HG02678 (cell line): Measurements from ENCODE around the gene XRCC4.
A peak's percentile ranks its signal among the peaks of the same experiment; 100 is the strongest.

Experiments
- ATAC-seq: cut with Tn5 transposase; IDR thresholded peaks from one replicate; pipeline ENCODE4 v1.9.1; 2021; ENCODE audit warnings: mild to moderate bottlenecking, moderate library complexity; ENCODE audit not compliant: unreplicated experiment

Gene XRCC4

GRCh38 chr5:83069096-83069799, 8.1 kb upstream of the XRCC4 start:
- no peak for ATAC-seq

- ATAC-seq = no peak
Observed at GRCh38 chr5:83071286-83072051, 5.9 kb upstream of the XRCC4 start.

- no peak for ATAC-seq
Observed at GRCh38 chr5:83072966-83073365, 4.4 kb upstream of the XRCC4 start.

DNA sequence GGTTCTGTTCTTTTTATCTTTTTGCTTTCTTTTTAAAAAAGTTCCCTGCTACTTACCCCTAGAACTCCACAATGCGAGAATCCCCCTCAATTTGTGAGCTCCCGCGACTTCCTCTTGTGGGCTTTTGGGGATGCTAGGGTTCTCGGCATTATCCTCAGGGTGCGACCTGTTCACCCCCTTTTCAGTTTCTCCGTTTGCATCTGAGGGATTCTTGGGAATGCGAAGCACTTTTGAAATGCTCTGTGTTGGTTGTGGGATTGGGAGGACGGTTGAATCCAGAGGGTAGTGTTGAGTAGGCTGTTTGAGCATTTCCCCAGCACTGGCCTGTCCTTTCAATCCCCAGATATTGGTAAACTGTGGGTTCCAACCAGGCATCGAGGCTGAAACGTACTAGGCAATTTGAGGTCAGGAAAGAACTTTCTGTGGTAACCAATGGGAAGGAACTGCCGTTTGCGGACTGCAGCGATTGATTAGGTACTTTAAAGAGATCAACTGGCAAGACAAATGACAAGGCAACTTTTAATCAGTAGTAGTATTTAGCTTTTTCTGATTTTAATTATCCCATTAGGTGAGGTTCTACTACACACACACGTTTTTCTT, 415 bp downstream of the XRCC4 start:
- peak; percentile 1 for ATAC-seq

- no peak for ATAC-seq
Observed at GRCh38 chr5:83082750-83083149, 5.4 kb downstream of the XRCC4 start.

- no peak for ATAC-seq
Observed at GRCh38 chr5:83084336-83084735, 7.0 kb downstream of the XRCC4 start.

- ATAC-seq = no peak
Observed at GRCh38 chr5:83085106-83085505, 7.8 kb downstream of the XRCC4 start.

- no peak for ATAC-seq
Observed at GRCh38 chr5:83090169-83090568, 12.8 kb downstream of the XRCC4 start.

- ATAC-seq = no peak
Observed at GRCh38 chr5:83092619-83093018, 15.3 kb downstream of the XRCC4 start.

DNA sequence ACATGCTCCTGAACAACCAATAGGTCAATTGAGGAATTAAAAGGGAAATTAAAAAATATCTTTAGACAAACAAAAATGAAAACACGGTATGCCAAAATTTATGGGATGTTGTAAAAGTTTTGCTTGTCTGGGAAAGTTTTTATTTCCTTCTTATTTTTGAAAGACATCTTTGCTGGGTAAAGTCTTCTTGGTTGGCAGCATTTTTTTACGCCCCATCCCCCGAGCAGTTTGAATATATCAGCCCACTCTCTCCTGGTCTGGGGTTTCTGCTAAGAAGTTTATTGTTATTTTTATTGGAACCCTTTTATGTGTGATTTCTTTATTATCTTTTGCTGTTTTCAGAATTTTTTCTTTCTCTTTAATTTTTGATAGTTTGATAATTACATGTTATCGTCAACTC, 16.3 kb downstream of the XRCC4 start:
- no peak for ATAC-seq

- no peak for ATAC-seq
Observed at GRCh38 chr5:83095163-83095956, 18.0 kb downstream of the XRCC4 start.

DNA sequence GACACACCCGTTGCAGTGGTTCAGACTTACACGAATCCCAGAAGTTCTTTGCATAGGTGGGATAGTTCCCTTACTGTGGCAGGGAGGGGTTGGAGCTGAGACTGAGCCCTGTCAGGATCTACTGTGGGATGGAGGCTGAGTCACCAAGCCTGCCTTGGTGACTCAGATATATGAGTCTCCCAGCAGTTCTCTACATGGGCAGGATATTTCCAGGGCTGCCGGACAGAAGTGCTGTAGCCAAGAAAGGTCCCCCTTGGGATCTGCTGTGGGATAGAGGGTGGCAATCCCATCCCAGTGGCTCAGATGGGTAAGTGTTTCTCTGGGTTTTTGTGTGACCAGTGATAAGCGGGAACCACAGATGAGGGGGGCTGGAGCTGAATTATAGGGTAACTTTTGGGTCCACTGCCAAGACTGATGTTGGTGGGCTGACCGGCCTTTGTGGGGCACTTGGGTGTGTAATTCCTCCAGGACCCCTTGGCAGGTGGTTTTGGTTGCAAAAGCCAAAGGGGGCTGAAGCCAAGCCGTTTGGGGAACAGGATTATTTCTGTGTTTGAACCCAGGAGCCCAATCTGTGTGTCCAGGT, 18.7 kb downstream of the XRCC4 start:
- ATAC-seq = no peak

GRCh38 chr5:83096660-83097339, 19.5 kb downstream of the XRCC4 start:
- ATAC-seq = no peak

DNA sequence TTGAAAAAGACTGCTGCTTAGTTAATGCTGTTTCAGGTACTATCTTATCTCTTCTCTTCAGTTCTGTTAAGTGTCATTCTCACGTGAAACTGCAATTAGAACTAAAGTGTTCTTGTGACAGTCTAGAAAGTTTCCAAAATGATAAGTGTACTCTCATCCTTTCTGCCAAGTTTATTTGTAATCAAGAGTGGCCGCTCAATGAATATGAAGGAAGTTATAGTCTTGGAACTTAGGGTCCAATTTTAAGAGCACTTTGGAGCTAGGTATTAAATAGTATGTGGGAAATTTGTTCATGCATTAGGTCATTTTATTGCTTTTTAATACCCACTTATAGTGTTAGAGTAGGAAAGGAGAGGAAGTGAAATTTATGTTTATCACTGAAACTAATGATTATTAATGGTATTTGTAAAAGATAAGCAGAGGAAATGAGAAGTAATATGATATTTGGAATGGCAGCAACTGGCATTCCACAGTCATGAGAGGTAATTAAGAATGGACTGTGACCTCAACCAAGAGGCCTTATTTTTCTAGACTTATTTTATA, 20.4 kb downstream of the XRCC4 start:
- no peak for ATAC-seq

- ATAC-seq = no peak
Observed at GRCh38 chr5:83099001-83099400, 21.7 kb downstream of the XRCC4 start.

GRCh38 chr5:83099445-83099844, 22.1 kb downstream of the XRCC4 start:
- ATAC-seq = no peak

DNA sequence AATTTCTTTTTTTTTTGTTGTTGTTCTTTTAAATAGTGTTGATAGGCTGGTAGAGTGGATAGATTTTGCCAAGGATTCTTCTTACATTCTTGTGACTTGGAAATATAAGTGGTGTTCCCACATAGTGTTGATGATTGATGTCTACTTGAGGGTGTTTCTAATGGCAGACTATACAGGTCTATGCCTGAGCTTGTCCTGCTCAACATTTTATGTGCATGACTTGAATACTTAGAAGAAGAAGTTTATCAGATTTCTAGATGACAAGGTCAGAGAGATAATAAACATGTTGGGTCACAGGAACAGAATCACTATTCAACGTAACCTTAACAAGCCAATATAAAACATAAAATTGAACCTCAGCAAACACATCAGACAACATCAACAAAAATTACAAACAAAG, 24.2 kb downstream of the XRCC4 start:
- ATAC-seq = no peak

GRCh38 chr5:83102364-83102980, 25.1 kb downstream of the XRCC4 start:
- ATAC-seq = no peak

DNA sequence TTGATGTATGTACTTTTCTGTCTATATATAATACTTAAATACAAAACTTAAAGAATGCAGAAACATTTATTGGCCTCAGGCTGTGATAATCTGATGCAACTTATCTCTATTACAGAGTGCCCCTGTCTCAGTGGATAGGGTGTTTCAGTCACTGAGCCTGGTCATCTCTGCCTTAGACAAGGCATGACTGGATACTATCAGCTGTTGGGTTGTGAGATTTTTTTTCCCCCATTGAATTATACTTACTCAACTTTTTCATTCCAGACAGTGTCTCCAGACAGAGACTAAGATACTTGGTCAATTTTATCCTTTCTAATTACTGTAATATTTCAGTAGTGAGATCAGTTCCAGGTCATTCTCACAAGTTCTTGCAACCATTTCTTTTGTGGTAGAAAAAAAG, 26.7 kb downstream of the XRCC4 start:
- no peak for ATAC-seq
